Left colon (tissue), 2 donors: ENCODE results near the gene CARD6. TPM values are rescaled to one million over a fixed set of nuclear protein-coding genes. Genes with fewer than 3 reads are reported as not detected.

Source experiments
- ATAC-seq: fragments of 200-7000 bp; cut with Tn5 transposase; one replicate; pipeline ENCODE4 v1.9.1; 2020; ENCODE audit warnings: mild to moderate bottlenecking, moderate library complexity
- DNase-seq, 2 donors: peaks; one replicate each; pipeline ENCODE4 v3.0.0-alpha.2; 2020
- intact Hi-C, 2 donors: fragments of 100-400 bp; cut with DNase I in 1 of 2; cut with micrococcal nuclease in 1 of 2; formaldehyde crosslinking; loops; one replicate each; pipeline versions ENCODE4 v1.11.2 to v1.14.0; 2022; cut with DNase I, micrococcal nuclease
- total RNA-seq, 2 donors: library from RNA; stranded (reverse); fragmentation: NEBNext Ultra II Directional; extraction: Animal tissue kit (Norgen Biotek cat#: 25700); gene quantifications; one replicate each; pipeline ENCODE4 v1.2.1, GENCODE V29; 2021
- donor health status: DM: no; HTN: no; CAD: no.
- donor health status: DM: yes; HTN: yes; CAD: no.

CARD6 gene
- total RNA-seq, 2 donors from 2014 or later = 1.9 to 3.5 TPM

DNA sequence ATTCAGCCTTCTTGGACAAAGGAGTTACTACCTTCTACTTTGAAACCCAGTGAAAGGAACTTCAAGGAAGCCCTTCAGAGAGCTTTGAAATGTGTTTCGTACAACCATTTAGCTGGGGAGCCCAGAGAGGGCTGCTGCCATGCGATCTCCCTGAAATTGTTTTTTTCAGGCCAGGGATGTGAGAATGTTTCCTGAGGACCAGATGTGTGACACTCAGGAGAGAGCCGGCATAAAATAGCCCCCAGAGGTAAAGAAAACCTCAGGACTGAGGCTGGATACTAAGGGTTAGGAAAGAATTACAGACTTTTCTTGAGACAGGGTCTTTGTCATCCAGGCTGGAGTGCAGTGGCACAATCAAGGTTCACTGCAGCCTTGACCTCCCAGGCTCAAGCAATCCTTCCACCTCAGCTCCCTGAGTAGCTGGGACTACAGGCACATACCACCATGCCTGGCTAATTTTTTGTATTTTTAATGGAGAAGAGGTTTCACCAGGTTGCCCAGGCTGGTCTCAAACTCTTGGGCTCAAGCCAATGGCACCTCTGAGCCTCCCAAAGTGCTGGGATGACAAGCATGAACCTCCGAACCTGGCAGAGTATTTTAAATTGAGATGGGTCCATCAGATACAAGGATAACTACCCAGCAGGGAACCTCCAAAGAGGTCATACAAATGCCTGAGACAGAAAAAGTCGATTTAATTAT lies 14.5 kb upstream of the CARD6 start:
- ATAC-seq (no peak), DNase-seq (no peak)
- intact Hi-C loops = no loop called here

- ATAC-seq = no peak
- intact Hi-C loops = no loop called here
- no peak for DNase-seq
Observed at GRCh38 chr5:40827188-40827977, 13.8 kb upstream of the CARD6 start.

DNA sequence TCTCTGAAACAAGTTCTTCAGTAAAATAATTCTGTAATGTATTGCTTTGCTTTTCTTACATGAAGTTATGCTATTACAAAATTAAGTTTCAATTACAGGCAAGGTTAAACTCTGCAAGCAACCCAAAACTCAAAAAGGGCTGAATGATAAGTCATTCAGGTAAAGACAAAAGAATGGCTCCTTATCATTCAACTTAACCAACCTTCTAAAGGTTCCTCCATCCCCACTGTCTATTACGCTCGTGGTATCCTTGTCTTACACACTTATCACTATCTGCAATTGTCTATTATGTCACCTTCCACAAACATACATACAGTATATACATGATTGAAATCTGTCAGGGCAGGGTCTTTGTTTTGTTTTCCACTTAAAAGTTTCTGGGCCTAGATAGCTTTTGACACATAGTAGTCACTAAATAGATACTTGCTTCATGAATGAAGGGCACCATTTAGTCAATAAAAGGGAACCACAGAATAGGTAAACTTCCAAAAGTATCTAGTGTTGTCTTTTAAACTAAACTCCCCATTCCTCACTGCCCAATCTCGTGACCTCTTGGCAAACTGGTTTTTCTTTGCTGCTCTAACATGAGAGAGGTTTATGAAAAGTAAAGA lies 13.0 kb upstream of the CARD6 start:
- intact Hi-C loops = no loop called here
- DNase-seq = no peak

GRCh38 chr5:40828690-40829661 lies 12.2 kb upstream of the CARD6 start:
- DNase-seq = no peak
- intact Hi-C loops = no loop called here
- ATAC-seq = no peak

More for the DNA sequence above, 13.0 kb upstream of the CARD6 start:
- no peak for ATAC-seq

- intact Hi-C loops = no loop called here
- no peak for DNase-seq
- no peak for ATAC-seq
Observed at GRCh38 chr5:40829748-40830533, 11.2 kb upstream of the CARD6 start.

- DNase-seq = no peak
- intact Hi-C loops = no loop called here
- ATAC-seq = no peak
Observed at GRCh38 chr5:40831346-40832210, 9.6 kb upstream of the CARD6 start.

DNA sequence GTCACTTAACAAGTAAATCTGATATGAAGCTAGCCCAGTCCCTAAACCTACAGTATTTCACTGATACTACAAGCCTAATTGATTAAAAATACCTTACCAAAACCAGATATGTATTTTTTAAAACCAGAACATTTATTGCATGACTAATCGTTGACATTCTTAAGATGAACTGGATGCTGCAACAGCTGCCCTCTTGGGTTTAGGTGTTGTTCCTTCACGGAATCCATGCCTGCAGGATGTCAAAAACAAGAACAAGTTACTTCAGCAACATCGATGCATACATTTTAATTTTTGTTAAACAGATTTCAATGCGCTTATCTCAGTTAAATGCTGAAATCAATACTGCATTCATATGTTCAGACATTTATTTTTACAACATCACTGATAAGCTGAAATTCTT lies 8.8 kb upstream of the CARD6 start:
- ATAC-seq (no peak), DNase-seq (no peak)
- intact Hi-C loops = no loop called here

DNA sequence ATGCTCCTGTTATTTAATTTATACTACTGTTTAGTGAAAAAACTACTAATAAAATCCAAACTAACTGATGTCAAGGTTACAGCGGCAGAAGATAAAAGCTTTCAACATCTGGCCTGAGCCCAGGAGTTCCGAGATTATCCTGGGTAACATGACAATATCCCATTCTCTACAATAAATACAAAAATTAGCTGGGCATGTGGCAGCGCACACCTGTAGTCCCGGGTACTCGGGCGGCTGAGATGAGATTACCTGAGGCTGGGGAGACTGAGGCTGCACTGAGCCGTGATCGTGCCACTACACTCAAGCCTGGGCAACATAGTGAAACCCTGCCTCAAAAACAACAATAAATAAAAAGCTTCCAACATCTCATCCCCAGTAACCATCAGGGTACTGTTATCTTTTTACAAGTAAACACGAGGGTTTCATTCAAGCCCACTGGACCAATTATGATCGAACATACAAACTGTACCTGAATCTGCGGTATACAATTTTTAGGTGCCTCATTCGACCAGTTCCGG lies 7.4 kb upstream of the CARD6 start:
- DNase-seq (no peak), ATAC-seq (no peak)
- intact Hi-C loops = no loop called here

DNA sequence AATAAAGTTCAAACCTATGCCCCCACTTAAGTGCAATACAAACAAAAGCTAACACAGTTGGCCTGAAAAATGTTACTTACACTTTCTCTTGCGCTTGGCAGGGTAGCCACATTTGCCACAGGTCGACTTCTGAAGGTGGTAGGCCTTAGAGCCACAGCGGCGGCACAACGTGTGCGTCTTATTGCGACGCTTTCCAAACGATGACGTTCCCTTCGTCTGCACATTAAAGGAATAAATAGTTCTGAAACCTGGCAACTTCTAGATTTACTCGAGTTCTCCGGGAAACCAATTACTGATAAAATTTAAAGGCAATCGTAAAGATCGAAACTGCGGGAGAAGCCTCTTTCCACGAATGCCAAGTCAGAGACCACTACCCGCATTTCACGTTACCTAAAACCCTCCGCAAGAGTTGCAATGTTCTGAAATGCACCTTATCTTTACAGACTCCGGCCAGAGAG lies 6.7 kb upstream of the CARD6 start:
- DNase-seq = peak; percentile 32 to 49
- intact Hi-C loops = no loop called here
- peak; percentile 57 for ATAC-seq

DNA sequence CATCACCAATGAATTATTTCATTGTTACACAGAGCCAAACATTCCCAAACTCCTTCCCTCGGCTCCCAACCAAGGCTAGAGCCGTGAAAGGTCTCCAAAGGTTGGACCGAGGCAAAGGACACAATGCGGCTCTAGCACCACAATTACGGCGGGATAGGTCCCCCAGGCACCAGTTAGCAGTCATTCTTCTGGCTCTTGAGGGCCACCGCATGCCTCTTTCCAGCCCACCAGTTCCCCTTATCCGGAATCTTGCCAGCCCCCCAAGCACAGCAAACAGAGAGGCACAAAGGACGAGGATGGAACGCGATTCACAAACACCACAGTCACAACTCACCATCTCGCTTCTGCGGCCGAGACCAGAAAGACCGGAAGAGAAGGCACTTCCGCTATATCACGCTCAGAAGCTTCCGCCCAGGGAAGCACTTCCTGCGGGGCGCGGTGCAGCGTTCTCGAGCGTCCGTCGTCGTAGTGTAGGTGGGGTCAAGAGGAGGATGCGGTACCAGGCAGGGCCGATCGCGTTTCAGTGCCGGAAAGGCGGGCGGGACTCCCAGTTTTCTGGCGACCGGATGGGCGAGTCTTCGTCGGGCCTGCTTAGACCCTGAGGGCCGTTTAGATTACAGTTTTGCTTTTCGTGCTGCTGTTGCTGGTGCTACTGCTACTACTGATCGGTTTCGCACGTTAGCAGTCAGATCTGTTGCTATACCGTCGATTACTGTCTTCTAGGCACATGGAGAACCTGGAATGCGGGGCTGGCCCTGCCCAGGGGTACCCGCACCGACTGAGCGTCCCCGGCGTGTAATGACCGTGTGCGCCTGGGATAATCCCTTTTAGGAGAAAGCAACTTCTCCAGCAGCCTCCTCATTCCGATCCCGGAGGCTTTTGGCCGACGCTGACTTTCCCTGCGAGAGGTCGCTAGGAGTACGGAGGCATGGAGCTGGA lies 6.0 kb upstream of the CARD6 start, which contains the start of gene RPL37:
RPL37 (minus strand) TSS at position 374 of the 939 bp plus-strand sequence; CDS start at position 337, 37 bp downstream.
- DNase-seq (peak; percentile 95 to 97), ATAC-seq (peak; percentile 99)
- intact Hi-C loops = loop anchor here in 1 of 2 donors (5.0 kb wide), 1 partner anchor 78 kb away; the partner anchor contains the start of gene TTC33

DNA sequence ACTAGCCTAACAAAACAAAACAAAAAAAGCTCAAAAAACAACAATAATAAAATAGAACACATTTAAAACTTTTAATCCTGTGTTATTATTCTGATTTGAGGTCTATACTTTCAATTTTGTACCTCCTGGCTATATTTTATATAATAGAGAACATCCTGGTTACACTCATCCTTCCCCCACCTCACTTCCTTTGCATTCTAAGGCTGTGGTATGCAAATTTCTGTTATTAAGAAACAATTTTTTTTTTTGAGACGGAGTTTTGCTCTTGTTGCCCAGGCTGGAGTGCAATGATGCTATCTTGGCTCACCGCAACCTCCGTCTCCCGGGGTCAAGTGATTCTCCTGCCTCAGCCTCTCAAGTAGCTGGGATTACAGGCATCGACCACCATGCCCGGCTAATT lies 3.1 kb upstream of the CARD6 start:
- no peak for ATAC-seq
- no peak for DNase-seq
- intact Hi-C loops = loop anchor here in 1 of 2 donors (5.0 kb wide), 1 partner anchor 81 kb away; the partner anchor contains the start of gene TTC33

DNA sequence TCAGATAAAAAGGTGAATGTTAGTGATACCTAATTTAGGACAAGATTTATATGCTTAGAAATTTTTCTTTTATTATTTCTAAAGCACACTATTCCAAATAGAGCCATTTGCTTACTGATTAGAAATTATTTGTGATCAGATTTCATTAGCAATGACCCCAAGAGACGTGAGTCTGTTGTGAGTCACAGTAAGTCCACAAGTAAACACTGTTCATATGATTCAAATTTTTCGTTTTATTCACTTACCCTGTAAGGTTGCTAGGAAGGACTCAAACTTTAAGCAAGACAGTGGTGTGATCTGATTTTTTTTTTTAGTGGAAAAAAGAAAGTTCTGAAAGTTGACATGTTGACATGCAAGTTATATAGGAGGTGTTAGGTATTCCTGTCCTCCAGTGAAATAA lies 1.2 kb downstream of the CARD6 start:
- ATAC-seq (no peak), DNase-seq (no peak)
- intact Hi-C loops = no loop called here

- intact Hi-C loops = no loop called here
- no peak for ATAC-seq
- DNase-seq = no peak
Observed at GRCh38 chr5:40844565-40844964, 3.4 kb downstream of the CARD6 start.

DNA sequence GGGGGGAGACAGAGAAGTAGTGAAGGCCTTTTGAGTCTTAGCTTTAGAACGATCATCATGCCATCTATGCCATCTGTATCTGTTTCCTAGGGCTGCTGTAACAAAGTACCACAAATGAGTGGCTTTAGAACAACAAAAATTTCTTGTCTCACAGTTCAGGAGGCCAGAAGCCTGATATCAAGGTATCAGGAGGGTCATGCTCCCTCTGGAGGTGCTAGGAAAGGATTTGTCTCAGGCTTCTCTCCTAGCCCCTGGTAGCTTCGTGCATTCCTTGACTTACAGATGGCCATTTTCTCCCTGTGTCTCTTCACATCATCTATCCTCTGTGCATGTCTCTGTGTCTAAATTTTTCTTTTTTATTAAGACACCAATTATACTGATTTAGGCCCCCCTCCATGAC lies 5.2 kb downstream of the CARD6 start:
- intact Hi-C loops = no loop called here
- ATAC-seq (no peak), DNase-seq (no peak)

- intact Hi-C loops = no loop called here
- no peak for DNase-seq
- ATAC-seq = no peak
Observed at GRCh38 chr5:40847525-40847924, 6.4 kb downstream of the CARD6 start.
